Measurements from ENCODE around the gene FGFBP3. TPM values are rescaled to one million over a fixed set of nuclear protein-coding genes. Genes with fewer than 3 reads are reported as not detected.

The FGFBP3 gene
- total RNA-seq, 4 donors from 2014 or later, result 0.58 to 1.7 (median 0.85) TPM

- TF ChIP-seq POLR2AphosphoS5 (IDR thresholded peaks at IDR 0.05) (no peak), POLR2A (IDR thresholded peaks at IDR 0.05; ENCODE audit: low read depth) (no peak), EP300 (IDR thresholded peaks at IDR 0.05) (no peak)
- TF ChIP-seq, protein P1, sequence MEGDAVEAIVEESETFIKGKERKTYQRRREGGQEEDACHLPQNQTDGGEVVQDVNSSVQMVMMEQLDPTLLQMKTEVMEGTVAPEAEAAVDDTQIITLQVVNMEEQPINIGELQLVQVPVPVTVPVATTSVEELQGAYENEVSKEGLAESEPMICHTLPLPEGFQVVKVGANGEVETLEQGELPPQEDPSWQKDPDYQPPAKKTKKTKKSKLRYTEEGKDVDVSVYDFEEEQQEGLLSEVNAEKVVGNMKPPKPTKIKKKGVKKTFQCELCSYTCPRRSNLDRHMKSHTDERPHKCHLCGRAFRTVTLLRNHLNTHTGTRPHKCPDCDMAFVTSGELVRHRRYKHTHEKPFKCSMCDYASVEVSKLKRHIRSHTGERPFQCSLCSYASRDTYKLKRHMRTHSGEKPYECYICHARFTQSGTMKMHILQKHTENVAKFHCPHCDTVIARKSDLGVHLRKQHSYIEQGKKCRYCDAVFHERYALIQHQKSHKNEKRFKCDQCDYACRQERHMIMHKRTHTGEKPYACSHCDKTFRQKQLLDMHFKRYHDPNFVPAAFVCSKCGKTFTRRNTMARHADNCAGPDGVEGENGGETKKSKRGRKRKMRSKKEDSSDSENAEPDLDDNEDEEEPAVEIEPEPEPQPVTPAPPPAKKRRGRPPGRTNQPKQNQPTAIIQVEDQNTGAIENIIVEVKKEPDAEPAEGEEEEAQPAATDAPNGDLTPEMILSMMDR (IDR thresholded peaks at IDR 0.05), result no peak
- Histone ChIP-seq H3K27ac (replicated peaks in 1 of 4) (no peak overlapping the region), H3K4me3 (no peak overlapping the region), H3K27me3 (no peaks in the 10 kb centered on the region), H3K9me3 (no peaks in the 10 kb centered on the region), H3K4me1 (no peaks in the 10 kb centered on the region), H3K36me3 (peaks cover 45 to 100% (median 84%) of the 10 kb centered on the region in 4 donors)
- 85% methylated on average over 6 of the region's 6 CpGs for WGBS
- DNase-seq (ENCODE audit: extremely low spot score), result no peak
- intact Hi-C loops (cut with DNase I), result loop anchor here (5.0 kb wide), 1 partner anchor 34 kb away; no protein-coding TSS in a partner anchor
These were observed 52.6 kb downstream of the FGFBP3 start for GRCh38 chr10:91856637-91857036.

Small RNA genes lying within 50 kb of the gene (small RNA-seq; reads per million reads assigned to genes)
- gene AL359198.2, result 0 reads per million in 3 donors

Other genes starting within 250 kb of the FGFBP3 start
- 10 to 100 TPM; 36.7 to 47.1 (median 43.2) TPM for gene TNKS2, start 111.1 kb downstream of the FGFBP3 start, total RNA-seq
- gene BTAF1, start 14.3 kb upstream of the FGFBP3 start, total RNA-seq, result 10 to 100 TPM; 20.7 to 48.6 (median 26.1) TPM

Data from esophagus muscularis mucosa (tissue), 4 donors.